NCI-H2029 (cell line): ENCODE measurements around the gene DICER1.
"Not testable (repeated sequence)": the region's sequence is repeated elsewhere in the genome, so short reads cannot be mapped to it uniquely, and the experiment has no call there.

ENCODE experiments used
- DNase-seq: peaks from one replicate; lab custom pipeline; 2025; lab: John Stamatoyannopoulos, UW

The DICER1 gene

DNA sequence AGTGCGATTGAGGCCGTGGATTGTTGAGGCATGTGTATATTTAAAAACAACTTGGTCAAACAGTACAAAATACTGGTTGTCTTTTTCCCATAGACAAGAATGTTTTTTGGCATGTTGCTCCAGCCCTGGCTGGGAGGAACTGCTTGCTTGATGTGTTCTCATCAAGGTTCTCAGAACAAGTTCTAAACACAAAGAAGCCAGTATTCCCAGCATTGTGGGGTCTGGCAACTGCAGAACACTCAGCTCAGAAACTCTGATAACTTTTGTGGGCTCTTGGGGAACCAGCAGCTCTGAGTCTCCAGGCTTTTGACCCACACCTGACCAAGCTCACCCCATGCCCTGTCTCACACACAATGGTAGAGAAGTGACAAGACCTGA is 27.1 kb upstream of the DICER1 start:
- no peak for DNase-seq

GRCh38 chr14:95183532-95184412 is 26.4 kb upstream of the DICER1 start:
- DNase-seq = no peak

DNA sequence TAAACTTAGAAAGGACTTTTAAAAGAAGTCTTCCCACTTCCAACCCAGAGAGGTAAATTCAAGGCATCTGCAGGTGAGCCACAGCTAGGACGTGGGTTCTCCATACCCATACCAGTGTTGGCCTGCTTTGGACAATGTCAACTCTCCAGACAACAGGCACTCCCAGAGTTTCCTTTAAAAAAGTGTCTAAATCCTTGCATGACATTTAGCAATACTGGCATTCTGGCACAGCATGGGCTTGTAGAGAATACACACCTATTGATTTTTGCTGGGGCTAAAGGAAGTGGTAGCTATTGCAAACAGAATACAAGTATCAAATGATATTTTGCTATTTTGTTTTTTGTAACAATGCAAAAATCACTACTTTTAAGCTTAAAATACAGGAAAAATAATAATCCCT is 25.8 kb upstream of the DICER1 start:
- no peak for DNase-seq

- DNase-seq = no peak
These were observed 25.1 kb upstream of the DICER1 start for GRCh38 chr14:95182379-95182778.

DNA sequence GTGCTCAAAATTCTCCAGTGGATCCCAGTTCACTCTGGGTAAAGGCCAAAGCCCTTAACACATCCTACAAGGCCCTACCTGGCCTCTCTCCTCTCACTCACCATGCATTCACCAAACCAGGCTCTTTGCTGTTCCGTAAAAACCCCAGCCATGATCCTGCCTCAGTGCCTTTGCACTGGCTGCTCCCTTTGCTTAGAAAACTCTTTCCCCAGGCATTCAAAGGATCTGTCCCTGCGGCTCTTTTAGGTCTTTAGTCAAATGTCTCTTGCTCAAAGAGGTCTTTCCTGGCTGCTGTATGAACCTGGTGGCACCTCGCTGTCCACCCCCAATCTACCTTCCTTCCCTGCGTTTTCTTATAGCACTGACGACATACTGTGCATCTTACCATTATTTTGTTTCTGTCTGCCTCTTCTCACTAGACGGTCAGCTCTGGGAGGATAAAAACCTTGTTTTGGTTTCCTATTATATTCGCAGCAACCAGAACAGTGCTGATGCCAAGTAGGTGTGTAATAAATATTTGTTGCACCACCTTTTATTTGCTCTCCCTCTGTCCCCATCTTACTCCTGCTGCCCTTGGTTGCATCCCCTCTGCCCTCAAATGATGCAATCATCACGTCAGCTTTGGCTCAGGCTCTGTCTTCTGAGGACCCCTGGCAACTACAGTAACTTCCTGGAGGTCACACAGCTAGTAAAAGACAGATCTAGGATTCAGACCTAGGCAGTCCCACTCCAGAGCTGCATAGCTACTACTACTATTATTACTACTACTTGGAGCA is 23.8 kb upstream of the DICER1 start:
- no peak for DNase-seq

DNA sequence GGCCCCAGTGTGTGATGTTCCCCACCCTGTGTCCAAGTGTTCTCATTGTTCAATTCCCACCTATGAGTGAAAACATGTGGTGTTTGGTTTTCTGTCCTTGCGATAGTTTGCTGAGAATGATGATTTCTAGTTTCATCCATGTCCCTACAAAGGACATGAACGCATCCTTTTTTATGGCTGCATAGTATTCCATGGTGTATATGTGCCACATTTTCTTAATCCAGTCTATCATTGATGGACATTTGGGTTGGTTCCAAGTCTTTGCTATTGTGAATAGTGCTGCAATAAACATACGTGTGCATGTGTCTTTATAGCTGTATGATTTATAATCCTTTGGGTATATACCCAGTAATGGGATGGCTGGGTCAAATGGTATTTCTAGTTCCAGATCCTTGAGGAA is 18.3 kb upstream of the DICER1 start:
- not testable (repeated sequence) for DNase-seq

GRCh38 chr14:95174184-95174792 is 17.0 kb upstream of the DICER1 start:
- DNase-seq = no peak

DNA sequence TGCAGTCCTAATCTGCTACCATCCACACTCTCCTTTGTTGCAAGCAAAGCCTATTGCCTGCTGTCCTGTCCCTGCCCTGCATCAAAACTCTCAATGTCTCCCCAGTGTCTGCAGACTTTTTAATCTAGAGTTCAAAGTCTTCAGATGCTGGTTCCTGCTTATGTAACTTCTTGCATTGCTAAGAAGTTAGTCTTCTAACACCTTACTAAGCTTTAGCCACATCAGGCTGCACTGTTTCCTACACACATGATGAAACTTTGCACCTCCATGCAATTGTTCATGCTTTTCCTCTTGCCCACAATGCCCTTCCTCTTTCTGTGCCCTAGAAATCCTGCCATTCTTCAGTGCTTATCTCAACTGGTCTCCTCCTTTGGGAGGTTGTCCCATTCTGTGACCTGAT is 16.2 kb upstream of the DICER1 start:
- no peak for DNase-seq

DNA sequence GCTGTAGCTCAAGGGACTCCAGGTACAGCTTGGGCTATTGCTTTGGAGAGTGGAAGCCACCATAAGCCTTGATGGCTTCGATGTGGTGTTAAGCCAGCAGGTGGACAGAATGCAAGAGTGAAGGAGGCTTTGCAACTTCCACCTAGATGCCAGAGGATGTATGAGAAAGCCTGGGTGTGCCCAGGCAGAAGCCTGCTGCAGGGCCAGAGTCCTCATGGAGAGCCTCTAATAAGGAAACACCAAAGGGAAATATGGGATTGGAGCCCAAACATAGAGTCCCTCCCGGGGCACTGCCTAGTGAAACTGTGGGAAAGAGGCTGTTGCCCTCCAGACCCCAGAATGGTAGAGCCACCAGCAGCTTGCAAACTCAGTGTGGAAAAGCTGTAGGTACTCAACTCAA is 9.8 kb upstream of the DICER1 start:
- DNase-seq = no peak

DNA sequence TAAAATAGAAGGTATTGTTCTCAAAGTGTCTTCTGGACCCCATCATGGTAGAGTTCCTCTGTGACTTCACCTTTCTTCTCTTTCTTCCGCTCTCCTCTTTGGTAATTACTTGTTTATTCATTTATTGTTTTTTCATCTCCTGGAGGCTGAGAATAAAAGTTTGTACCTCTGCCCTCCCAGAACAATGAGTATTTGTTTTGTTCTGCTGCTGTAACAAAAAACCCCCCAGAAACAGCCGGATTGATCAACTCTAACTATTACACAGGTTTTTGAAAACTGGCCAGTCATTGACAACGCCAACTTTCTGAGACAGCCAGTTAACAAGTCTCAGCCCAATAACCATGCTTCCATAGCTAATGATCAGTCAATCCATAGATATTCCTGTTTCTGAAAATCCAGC is 8.2 kb upstream of the DICER1 start:
- no peak for DNase-seq

DNA sequence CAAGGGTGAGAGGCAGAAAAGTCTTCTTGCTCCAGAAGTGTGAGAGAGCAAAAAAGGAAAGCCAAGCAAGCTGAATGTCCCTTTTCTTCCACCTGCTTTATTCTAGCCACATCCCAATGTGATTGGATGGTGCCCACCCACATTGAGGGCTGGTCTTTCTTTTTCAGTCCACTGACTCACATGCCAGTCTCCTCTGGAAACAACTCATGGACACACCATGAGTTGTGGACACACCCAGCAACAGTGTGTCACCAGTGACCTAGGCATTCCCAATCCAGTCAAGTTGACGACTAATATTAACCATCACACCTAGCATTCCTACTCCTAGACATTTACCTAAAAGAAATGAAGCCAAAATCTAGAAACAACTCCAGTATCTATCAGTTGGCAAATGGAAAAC is 7.2 kb upstream of the DICER1 start:
- no peak for DNase-seq

DNA sequence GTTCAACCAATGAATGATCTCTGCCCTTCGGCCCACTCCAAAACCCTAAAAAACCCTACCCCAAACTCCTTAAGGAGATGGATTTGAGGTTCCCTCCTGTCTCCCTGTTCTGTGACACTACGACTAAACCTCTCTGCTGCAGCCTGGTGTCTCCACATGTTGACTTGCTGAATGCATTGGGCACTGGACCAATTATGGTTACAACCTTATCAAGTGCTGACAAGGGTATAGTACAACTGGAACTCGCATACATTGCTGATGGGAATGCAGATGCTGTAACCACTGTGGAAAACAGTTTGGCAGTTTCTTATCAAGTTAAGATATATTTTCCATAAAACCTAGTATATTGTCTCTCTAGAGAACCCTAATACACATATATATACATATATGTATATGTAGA is 6.3 kb upstream of the DICER1 start:
- DNase-seq = no peak

DNA sequence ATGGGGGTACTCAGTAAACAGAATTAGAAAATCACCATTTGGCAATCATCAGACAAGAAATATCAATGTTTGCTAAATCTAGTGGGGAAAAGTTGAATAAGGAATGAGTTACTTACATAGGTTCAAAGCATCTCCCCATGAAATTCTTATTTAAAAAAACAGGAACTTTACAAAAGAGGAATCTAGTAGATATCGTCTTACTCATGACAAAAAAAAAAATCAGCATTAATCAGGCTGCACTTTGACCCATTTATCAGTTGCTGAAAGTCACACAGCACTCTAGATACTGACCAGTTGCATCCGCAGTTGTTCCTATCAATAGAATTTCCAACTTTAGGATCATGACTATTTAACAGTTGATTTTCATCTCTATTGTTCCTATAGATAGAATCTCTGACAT is 5.8 kb upstream of the DICER1 start:
- DNase-seq = no peak

DNA sequence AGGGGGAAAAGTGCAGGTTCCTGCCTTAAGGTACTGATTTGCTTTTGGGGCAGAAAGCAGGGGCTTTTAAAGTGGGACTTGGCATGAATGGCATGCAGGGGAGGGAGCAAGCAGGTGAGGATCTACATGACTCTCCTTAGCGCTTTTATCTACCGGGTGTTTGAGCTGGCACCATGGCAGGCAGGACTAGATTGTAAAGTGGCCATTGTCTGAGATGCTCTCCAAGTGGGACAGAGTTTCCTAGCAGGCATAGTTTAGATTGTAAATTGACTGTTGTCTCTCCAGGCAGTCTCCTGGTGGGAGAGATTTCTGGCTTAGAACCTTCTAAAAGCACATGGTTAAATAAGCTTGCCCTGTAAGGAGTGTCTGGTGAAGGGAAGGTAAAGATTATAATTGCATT is 5.3 kb upstream of the DICER1 start:
- no peak for DNase-seq

DNA sequence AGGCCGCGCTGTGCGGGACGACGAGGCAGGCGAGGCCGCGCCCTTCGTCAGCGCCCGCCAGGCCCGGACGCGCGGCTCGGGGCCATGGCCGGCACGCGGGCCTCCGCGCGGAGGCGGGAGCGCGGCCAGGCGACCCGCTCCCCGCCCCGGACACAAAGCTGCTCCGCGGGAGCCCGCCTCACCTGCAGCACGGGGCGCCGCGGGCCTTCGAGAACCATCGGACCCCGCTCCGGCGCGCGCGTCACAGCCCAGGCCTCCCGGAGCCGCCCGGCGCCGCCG is 342 bp downstream of the DICER1 start:
- DNase-seq = no peak

DNA sequence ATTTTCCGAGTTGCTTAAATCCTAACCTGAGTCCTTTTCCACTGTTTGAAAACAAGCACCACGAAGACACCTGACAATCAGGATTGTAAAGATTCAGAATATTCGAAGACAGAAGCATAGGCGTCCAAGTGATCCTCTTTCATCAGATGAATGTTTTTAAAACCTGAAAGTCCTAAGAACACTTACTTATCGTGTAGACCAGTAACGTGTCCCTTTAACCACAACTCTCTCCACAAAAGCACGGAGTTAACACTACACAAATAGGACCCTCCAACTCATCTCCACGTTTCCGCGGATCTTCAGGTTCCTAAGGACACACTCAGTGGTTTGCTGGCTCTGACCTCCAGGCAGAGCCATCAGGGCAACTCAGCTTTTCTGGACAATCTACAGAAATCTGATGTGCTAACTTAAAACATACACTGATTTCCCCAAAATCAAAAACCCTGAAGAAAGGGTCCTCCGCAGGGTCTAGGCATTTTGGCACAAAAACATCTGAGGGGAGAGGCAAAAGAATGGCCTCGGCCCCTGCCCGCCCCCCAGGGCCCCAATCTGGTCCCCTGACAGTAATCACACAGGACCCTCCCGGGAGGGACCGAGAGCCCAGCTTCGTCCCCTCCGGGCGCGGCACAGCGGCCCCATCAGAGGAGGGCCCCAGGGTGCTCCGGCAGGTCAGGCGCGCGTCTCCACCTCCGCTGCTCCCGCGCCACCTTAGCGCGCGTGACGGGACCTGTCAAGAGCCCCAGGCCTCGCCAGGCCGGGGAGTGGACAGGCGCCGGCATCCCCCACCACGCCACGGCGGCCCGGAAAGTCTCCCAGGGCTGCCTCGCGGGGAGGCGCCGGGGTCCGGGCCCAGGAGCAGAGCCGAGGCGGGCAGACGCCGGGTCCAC is 925 bp downstream of the DICER1 start:
- DNase-seq = no peak

- no peak for DNase-seq
These were observed 2.3 kb downstream of the DICER1 start for GRCh38 chr14:95155045-95155444.

DNA sequence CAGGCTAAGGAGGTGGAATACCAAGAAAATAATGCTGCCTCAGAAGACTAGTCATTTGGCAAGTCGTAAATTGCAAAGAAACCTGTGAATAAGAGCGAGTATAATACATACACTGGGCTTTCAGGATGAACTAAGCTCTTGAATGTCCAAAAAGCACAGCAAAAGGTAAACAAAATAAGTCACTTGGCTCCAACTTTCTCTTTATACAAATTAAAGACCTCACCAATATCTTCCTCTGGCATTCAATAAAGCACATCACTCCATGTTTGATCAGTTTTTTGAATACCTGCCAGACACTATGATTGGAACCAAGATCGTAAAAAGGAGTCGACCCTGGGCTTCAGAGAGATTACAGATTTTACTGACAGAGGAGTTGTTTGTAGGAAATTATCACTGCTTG is 3.5 kb downstream of the DICER1 start:
- DNase-seq = no peak

GRCh38 chr14:95151561-95151960 is 5.8 kb downstream of the DICER1 start:
- DNase-seq = no peak

- DNase-seq = no peak
These were observed 6.4 kb downstream of the DICER1 start for GRCh38 chr14:95150910-95151309.

GRCh38 chr14:95149441-95149840 is 7.9 kb downstream of the DICER1 start:
- DNase-seq = no peak

DNA sequence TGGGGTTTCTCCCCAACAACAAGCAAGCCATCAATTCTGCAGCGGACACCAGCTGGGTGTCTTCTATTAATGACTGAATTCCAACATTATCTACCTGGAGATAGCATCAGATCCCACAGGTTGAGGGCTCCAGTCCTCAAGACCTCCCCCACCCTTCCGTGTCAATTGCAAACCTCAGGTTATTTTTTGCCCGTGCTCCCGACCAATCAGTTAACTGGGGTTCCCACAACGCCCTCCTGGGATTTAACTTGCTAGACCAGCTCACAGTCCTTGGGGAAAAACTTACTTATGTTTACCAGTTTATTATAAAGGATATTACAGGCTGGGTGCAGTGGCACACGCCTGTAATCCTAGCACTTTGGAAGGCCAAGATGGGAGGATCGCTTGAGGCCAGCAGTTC is 9.7 kb downstream of the DICER1 start:
- DNase-seq = no peak
